T-cell (primary cell): Measurements from ENCODE around the gene MYADML2. TPM values are rescaled to one million over a fixed set of nuclear protein-coding genes. Genes with fewer than 3 reads are reported as not detected.

ENCODE experiments used
- ATAC-seq, 4 experiments: fragments of 200-7000 bp in 3 of 4; fragments of 150-1000 bp in 1 of 4; cut with Tn5 transposase; replicated peaks in 1 of 4; 1 replicate in 3 of 4; 2 replicates in 1 of 4; pipeline ENCODE4 v1.10.0; 2021; ENCODE audit warnings: moderate library complexity in 3 of 4, mild to moderate bottlenecking in 2 of 4, moderate number of reproducible peaks in 1 of 4
- CTCF ChIA-PET, 2 donors: fragments of 300-600 bp; sonication (Branson Sonifier 250); formaldehyde crosslinking; loops; one replicate each; lab custom pipeline; 2022; ENCODE audit warnings: antibody characterized with exemption in 2 of 2; lab: Charles Lee
- POLR2A ChIA-PET, 2 donors: fragments of 300-600 bp; sonication (Branson Sonifier 250); formaldehyde crosslinking; loops; one replicate each; lab custom pipeline; 2022; ENCODE audit warnings: antibody characterized with exemption in 2 of 2; lab: Charles Lee
- DNase-seq, 35 experiments: peaks; one replicate each; pipeline versions ENCODE4 v3.0.0 to v3.0.0-alpha.2; 2013 to 2023
- H3K27ac ChIP-seq: one replicate; pipeline ENCODE4 v1.5.1; 2013; ENCODE audit warnings: low read length
- H3K27me3 ChIP-seq, 2 experiments: replicated peaks in 1 of 2; 1 replicate in 1 of 2; 2 replicates in 1 of 2; pipeline versions ENCODE4 v1.6.1 to v1.7.0; 2013; ENCODE audit warnings: low read length in 1 of 2, mixed read lengths in 1 of 2; ENCODE audit not compliant: control insufficient read depth in 2 of 2, insufficient read depth in 2 of 2; ENCODE audit errors: extremely low read depth in 1 of 2
- H3K36me3 ChIP-seq, 2 donors: 1 replicate in 1 of 2; 2 replicates in 1 of 2; pipeline versions ENCODE4 v1.6.1 to v1.7.0; 2013; ENCODE audit warnings: low read length in 1 of 2; ENCODE audit not compliant: control insufficient read depth in 2 of 2, insufficient read depth in 1 of 2; ENCODE audit errors: extremely low read depth in 1 of 2
- H3K4me1 ChIP-seq, 2 experiments: 1 replicate in 1 of 2; 2 replicates in 1 of 2; pipeline versions ENCODE4 v1.6.1 to v1.7.0; 2013; ENCODE audit warnings: low read length in 2 of 2, mixed read lengths in 1 of 2; ENCODE audit not compliant: insufficient read depth in 2 of 2, control insufficient read depth in 1 of 2; ENCODE audit errors: extremely low read depth in 1 of 2
- H3K4me3 ChIP-seq, 2 donors: 1 replicate in 1 of 2; 2 replicates in 1 of 2; pipeline versions ENCODE4 v1.5.1 to v1.7.0; 2013; ENCODE audit warnings: mild to moderate bottlenecking in 2 of 2, low read length in 1 of 2, moderate library complexity in 1 of 2; ENCODE audit not compliant: control insufficient read depth in 1 of 2; ENCODE audit errors: extremely low read depth in 1 of 2
- H3K9me3 ChIP-seq: 2 replicates; pipeline ENCODE4 v1.7.0; 2013
- H3K27ac Mint-ChIP-seq, 2 donors: one replicate each; pipeline ENCODE4 v1.8.0; 2020 to 2021; ENCODE audit warnings: mild to moderate bottlenecking in 2 of 2, mixed read lengths in 2 of 2
- H3K27me3 Mint-ChIP-seq, 2 donors: one replicate each; pipeline ENCODE4 v1.8.0; 2021 to 2022; ENCODE audit warnings: mixed read lengths in 2 of 2
- H3K36me3 Mint-ChIP-seq: one replicate; pipeline ENCODE4 v1.8.0; 2021; ENCODE audit warnings: mixed read lengths
- H3K4me1 Mint-ChIP-seq, 3 donors: one replicate each; pipeline ENCODE4 v1.8.0; 2020 to 2022; ENCODE audit warnings: mixed read lengths in 3 of 3, mild to moderate bottlenecking in 1 of 3
- H3K4me3 Mint-ChIP-seq, 3 donors: one replicate each; pipeline ENCODE4 v1.8.0; 2020 to 2022; ENCODE audit warnings: mild to moderate bottlenecking in 3 of 3, mixed read lengths in 3 of 3, moderate library complexity in 3 of 3
- H3K9me3 Mint-ChIP-seq, 3 donors: one replicate each; pipeline ENCODE4 v1.8.0; 2020 to 2022; ENCODE audit warnings: mixed read lengths in 3 of 3
- WGBS: methylation state at CpG from one replicate; pipeline ENCODE4 v1.1.5; 2013; ENCODE audit warnings: missing lambda C conversion rate; ENCODE audit not compliant: insufficient coverage; 5-methylcytosine and 5-hydroxymethylcytosine counted together
- total RNA-seq, 35 experiments: library from RNA in 6 of 35; stranded (reverse) in 6 of 35; fragments of 120-200 nt in 1 of 35; gene quantifications; one replicate each; pipeline versions ENCODE4 v1.2.1 to v1.2.4 and lab custom pipeline; 2013 to 2026

MYADML2 gene
- total RNA-seq, 5 donors from 2014 or later (not counting 1 experiment from before 2014, with no cell fraction given), result not detected

GRCh38 chr17:81950501-81950900 is 3.5 kb upstream of the MYADML2 start:
- Histone ChIP-seq H3K27me3 (peaks cover 0 to 11% of the 10 kb centered on the region in 2 experiments), H3K27ac (no peak overlapping the region), H3K4me3 (no peak overlapping the region), H3K4me1 (peaks cover 5 to 7% of the 10 kb centered on the region in 2 experiments), H3K9me3 (no peaks in the 10 kb centered on the region), H3K36me3 (no peaks in the 10 kb centered on the region)
- WGBS, result 86% methylated on average over 15 of the region's 15 CpGs
- H3K27me3 Mint-ChIP-seq, result peaks cover 0 to 4% of the 10 kb centered on the region in 2 donors
- ChIA-PET POLR2A (no interaction called here), CTCF (interaction anchor here in 1 of 2 donors (0.7 kb wide), 1 partner anchor 80 kb away, joined by 4 read pairs; no protein-coding TSS in a partner anchor)
- no peaks in the 10 kb centered on the region for H3K9me3 Mint-ChIP-seq
- H3K4me1 Mint-ChIP-seq, result peaks cover 2 to 10% (median 7%) of the 10 kb centered on the region in 3 donors
- no peak overlapping the region for H3K4me3 Mint-ChIP-seq
- H3K36me3 Mint-ChIP-seq, result no peaks in the 10 kb centered on the region
- no peak for DNase-seq
- H3K27ac Mint-ChIP-seq, result no peak overlapping the region
- no peak for ATAC-seq

- H3K36me3 ChIP-seq, result no peaks in the 10 kb centered on the region
- Mint-ChIP-seq H3K36me3 (no peaks in the 10 kb centered on the region), H3K4me3 (no peak overlapping the region), H3K27me3 (peaks cover 0 to 2% of the 10 kb centered on the region in 2 donors), H3K4me1 (peaks cover 2 to 10% (median 7%) of the 10 kb centered on the region in 3 donors), H3K27ac (no peak overlapping the region), H3K9me3 (no peaks in the 10 kb centered on the region)
- no peak overlapping the region for H3K4me3 ChIP-seq
- WGBS, result 77% methylated on average over 16 of the region's 17 CpGs
- peaks cover 5 to 7% of the 10 kb centered on the region in 2 experiments for H3K4me1 ChIP-seq
- ATAC-seq (no peak), DNase-seq (no peak)
- POLR2A ChIA-PET, result no interaction called here
- no peaks in the 10 kb centered on the region for H3K9me3 ChIP-seq
- H3K27me3 ChIP-seq, result peaks cover 0 to 8% of the 10 kb centered on the region in 2 experiments
- CTCF ChIA-PET, result no interaction called here
- H3K27ac ChIP-seq, result no peak overlapping the region
Measured at GRCh38 chr17:81948635-81949378, 1.8 kb upstream of the MYADML2 start.

- WGBS, result 94% methylated on average over 7 of the region's 9 CpGs
- no peaks in the 10 kb centered on the region for H3K4me1 ChIP-seq
- Mint-ChIP-seq H3K27ac (no peak overlapping the region), H3K9me3 (no peaks in the 10 kb centered on the region), H3K27me3 (peaks cover 0 to 9% of the 10 kb centered on the region in 2 donors), H3K4me1 (no peaks in the 10 kb centered on the region), H3K4me3 (no peak overlapping the region), H3K36me3 (no peaks in the 10 kb centered on the region)
- no peak overlapping the region for H3K27ac ChIP-seq
- CTCF ChIA-PET, result interaction anchor here in 1 of 2 donors (0.7 kb wide), 1 partner anchor 17 kb away, joined by 4 read pairs; the partner anchor contains the start of gene MAFG
- ATAC-seq, result no peak
- H3K27me3 ChIP-seq, result peaks cover 0 to 42% of the 10 kb centered on the region in 2 experiments
- no peaks in the 10 kb centered on the region for H3K9me3 ChIP-seq
- DNase-seq, result no peak
- no peaks in the 10 kb centered on the region for H3K36me3 ChIP-seq
- POLR2A ChIA-PET, result no interaction called here
- H3K4me3 ChIP-seq, result no peak overlapping the region
Measured at GRCh38 chr17:81944858-81945257, 2.2 kb downstream of the MYADML2 start.

GRCh38 chr17:81942167-81942553 is 4.9 kb downstream of the MYADML2 start:
- peaks cover 3 to 5% (median 5%) of the 10 kb centered on the region in 3 donors for H3K4me1 Mint-ChIP-seq
- Histone ChIP-seq H3K4me1 (peaks cover 0 to 9% of the 10 kb centered on the region in 2 experiments), H3K36me3 (no peaks in the 10 kb centered on the region), H3K27me3 (peaks cover 0 to 54% of the 10 kb centered on the region in 2 experiments), H3K27ac (no peak overlapping the region), H3K9me3 (no peaks in the 10 kb centered on the region), H3K4me3 (no peak overlapping the region)
- DNase-seq, result no peak
- no peak overlapping the region for H3K27ac Mint-ChIP-seq
- POLR2A ChIA-PET, result no interaction called here
- no peaks in the 10 kb centered on the region for H3K9me3 Mint-ChIP-seq
- no peak overlapping the region for H3K4me3 Mint-ChIP-seq
- WGBS, result 70% methylated on average over 7 of the region's 12 CpGs
- H3K36me3 Mint-ChIP-seq, result no peaks in the 10 kb centered on the region
- CTCF ChIA-PET, result no interaction called here
- H3K27me3 Mint-ChIP-seq, result peaks cover 0 to 9% of the 10 kb centered on the region in 2 donors
- ATAC-seq, result no peak

- Histone ChIP-seq H3K27me3 (peaks cover 0 to 57% of the 10 kb centered on the region in 2 experiments), H3K27ac (no peak overlapping the region), H3K9me3 (no peaks in the 10 kb centered on the region), H3K4me3 (no peak overlapping the region), H3K4me1 (peaks cover 3 to 13% of the 10 kb centered on the region in 2 experiments), H3K36me3 (no peaks in the 10 kb centered on the region)
- Mint-ChIP-seq H3K9me3 (no peaks in the 10 kb centered on the region), H3K36me3 (no peaks in the 10 kb centered on the region), H3K27me3 (peaks cover 0 to 7% of the 10 kb centered on the region in 2 donors), H3K4me3 (no peak overlapping the region), H3K4me1 (peaks cover 3 to 5% (median 5%) of the 10 kb centered on the region in 3 donors), H3K27ac (no peak overlapping the region)
- ChIA-PET CTCF (no interaction called here), POLR2A (no interaction called here)
- DNase-seq (no peak), ATAC-seq (no peak)
- WGBS, result 62% methylated on average over 24 of the region's 30 CpGs
Measured at GRCh38 chr17:81941484-81942166, 5.4 kb downstream of the MYADML2 start.

- CTCF ChIA-PET, result no interaction called here
Measured at GRCh38 chr17:81940538-81941483, 6.2 kb downstream of the MYADML2 start.

More at GRCh38 chr17:81940538-81941483, 6.2 kb downstream of the MYADML2 start:
- POLR2A ChIA-PET, result no interaction called here
- Mint-ChIP-seq H3K4me1 (peaks cover 5 to 6% (median 5%) of the 10 kb centered on the region in 3 donors), H3K27me3 (peaks cover 0 to 7% of the 10 kb centered on the region in 2 donors), H3K4me3 (no peak overlapping the region), H3K9me3 (no peaks in the 10 kb centered on the region), H3K27ac (no peak overlapping the region), H3K36me3 (no peaks in the 10 kb centered on the region)
- H3K27me3 ChIP-seq, result peaks cover 0 to 60% of the 10 kb centered on the region in 2 experiments
- no peak overlapping the region for H3K4me3 ChIP-seq
- no peak overlapping the region for H3K27ac ChIP-seq
- ATAC-seq (no peak), DNase-seq (no peak)
- no peaks in the 10 kb centered on the region for H3K36me3 ChIP-seq
- no peaks in the 10 kb centered on the region for H3K9me3 ChIP-seq
- WGBS, result 93% methylated on average over 56 of the region's 56 CpGs
- peaks cover 4 to 16% of the 10 kb centered on the region in 2 experiments for H3K4me1 ChIP-seq
